ENCODE measurements around the gene NTNG2.

DNA sequence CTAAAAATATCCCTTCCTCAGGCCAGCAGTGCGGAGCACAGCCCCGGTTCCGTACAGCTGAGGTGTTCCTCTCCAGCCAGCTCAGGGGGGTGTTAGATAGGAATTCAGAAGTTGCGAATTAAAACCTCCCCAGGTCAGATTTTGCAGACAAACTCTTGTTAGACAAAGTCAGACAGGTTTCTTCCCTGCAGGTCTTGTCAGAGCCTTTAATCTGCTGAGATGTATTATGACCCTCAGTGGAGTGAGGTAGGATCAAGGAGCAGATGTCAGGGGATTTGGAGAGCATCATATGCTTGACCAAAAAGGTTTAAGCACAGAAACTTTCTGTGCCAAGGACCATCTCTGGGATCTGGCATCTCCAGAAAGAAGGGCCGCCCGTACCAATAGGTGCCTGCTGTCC, 60.1 kb downstream of the NTNG2 start:
- TF ChIP-seq POLR2AphosphoS5 (IDR thresholded peaks at IDR 0.05) = no peak
- TF ChIP-seq, protein P1, sequence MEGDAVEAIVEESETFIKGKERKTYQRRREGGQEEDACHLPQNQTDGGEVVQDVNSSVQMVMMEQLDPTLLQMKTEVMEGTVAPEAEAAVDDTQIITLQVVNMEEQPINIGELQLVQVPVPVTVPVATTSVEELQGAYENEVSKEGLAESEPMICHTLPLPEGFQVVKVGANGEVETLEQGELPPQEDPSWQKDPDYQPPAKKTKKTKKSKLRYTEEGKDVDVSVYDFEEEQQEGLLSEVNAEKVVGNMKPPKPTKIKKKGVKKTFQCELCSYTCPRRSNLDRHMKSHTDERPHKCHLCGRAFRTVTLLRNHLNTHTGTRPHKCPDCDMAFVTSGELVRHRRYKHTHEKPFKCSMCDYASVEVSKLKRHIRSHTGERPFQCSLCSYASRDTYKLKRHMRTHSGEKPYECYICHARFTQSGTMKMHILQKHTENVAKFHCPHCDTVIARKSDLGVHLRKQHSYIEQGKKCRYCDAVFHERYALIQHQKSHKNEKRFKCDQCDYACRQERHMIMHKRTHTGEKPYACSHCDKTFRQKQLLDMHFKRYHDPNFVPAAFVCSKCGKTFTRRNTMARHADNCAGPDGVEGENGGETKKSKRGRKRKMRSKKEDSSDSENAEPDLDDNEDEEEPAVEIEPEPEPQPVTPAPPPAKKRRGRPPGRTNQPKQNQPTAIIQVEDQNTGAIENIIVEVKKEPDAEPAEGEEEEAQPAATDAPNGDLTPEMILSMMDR (IDR thresholded peaks at IDR 0.05) = no peak
- TF ChIP-seq POLR2A (IDR thresholded peaks at IDR 0.05) = no peak
